ENCODE data around the gene SLC7A14. TPM values are rescaled to one million over a fixed set of nuclear protein-coding genes. Genes with fewer than 3 reads are reported as not detected.

The SLC7A14 gene
- total and polyA plus RNA-seq, 2 of the 4 experiments (the other 2 are of a cell fraction): 2.7 to 6.8 TPM

Small RNA genes lying within 50 kb of the gene (microRNA-seq; reads per million reads assigned to microRNA genes)
- gene MIR6828 (ENCODE audit: unreplicated experiment): not detected

Other genes with a start within 250 kb of the SLC7A14 start
- gene SKIL, start 228.4 kb downstream of the SLC7A14 start, total RNA-seq (2012; rRNA removed): 51.7 and 55.9 TPM in 2 replicates
- 7.2 and 9.2 TPM in 2 replicates for gene SKIL, start 228.4 kb downstream of the SLC7A14 start, polyA plus RNA-seq (2012; rRNA removed)
- 245 and 329 TPM in 2 replicates for gene CLDN11, start 167.2 kb downstream of the SLC7A14 start, total RNA-seq (2012; rRNA removed)
- 307 and 318 TPM in 2 replicates for gene CLDN11, start 167.2 kb downstream of the SLC7A14 start, polyA plus RNA-seq (2012; rRNA removed)

Data from IMR-90 (cell line).